ENCODE data around the gene SAMD4A.

SAMD4A gene

DNA sequence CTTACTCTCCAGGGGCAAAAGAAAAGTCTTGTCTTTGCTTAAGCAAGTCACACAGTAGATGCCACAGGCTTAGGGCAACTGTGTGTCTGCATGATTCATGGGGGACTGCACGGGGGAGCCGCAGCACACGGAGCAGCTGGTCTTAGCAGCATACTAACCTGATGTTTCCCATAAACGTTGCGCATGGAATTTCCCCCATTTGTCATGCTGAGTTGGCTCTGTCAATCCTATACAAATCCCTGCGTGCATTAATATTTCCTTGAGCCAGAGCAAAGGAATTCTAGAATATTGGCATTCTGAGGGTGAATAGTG lies 71.2 kb downstream of the SAMD4A start:
- H3K27ac ChIP-seq (ENCODE audit: low read depth, low read length, poor library complexity, severe bottlenecking), result no peak overlapping the region
- no peak overlapping the region for H2AFZ ChIP-seq (ENCODE audit: low read length)
- H3K27me3 ChIP-seq (ENCODE audit: insufficient read depth, low read length), result no peaks in the 10 kb centered on the region
- no peaks in the 10 kb centered on the region for H3F3A ChIP-seq (ENCODE audit: insufficient read depth, low read length)
- H3K9me2 ChIP-seq (ENCODE audit: low read depth, low read length), result no peaks in the 10 kb centered on the region
- H3K36me3 ChIP-seq (ENCODE audit: insufficient read depth, low read length), result no peaks in the 10 kb centered on the region
- no peak overlapping the region for H3K4me3 ChIP-seq (ENCODE audit: low read depth, low read length, poor library complexity, severe bottlenecking)
- no peaks in the 10 kb centered on the region for H3K9me3 ChIP-seq (ENCODE audit: low read length)
- H3K4me1 ChIP-seq (ENCODE audit: insufficient read depth, low read length, severe bottlenecking), result no peaks in the 10 kb centered on the region
- H3K4me2 ChIP-seq (ENCODE audit: low read length), result no peak overlapping the region
- no peaks in the 10 kb centered on the region for H4K20me1 ChIP-seq (ENCODE audit: insufficient read depth, low read length)
- no peak for TF ChIP-seq EZH2 (IDR thresholded peaks at IDR 0.05; ENCODE audit: borderline replicate concordance, low read length)
- TF ChIP-seq, protein P1, sequence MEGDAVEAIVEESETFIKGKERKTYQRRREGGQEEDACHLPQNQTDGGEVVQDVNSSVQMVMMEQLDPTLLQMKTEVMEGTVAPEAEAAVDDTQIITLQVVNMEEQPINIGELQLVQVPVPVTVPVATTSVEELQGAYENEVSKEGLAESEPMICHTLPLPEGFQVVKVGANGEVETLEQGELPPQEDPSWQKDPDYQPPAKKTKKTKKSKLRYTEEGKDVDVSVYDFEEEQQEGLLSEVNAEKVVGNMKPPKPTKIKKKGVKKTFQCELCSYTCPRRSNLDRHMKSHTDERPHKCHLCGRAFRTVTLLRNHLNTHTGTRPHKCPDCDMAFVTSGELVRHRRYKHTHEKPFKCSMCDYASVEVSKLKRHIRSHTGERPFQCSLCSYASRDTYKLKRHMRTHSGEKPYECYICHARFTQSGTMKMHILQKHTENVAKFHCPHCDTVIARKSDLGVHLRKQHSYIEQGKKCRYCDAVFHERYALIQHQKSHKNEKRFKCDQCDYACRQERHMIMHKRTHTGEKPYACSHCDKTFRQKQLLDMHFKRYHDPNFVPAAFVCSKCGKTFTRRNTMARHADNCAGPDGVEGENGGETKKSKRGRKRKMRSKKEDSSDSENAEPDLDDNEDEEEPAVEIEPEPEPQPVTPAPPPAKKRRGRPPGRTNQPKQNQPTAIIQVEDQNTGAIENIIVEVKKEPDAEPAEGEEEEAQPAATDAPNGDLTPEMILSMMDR (IDR thresholded peaks at IDR 0.05; ENCODE audit: low read length), result no peak
- no peak overlapping the region for H3K9ac ChIP-seq (ENCODE audit: low read length)
- H3K79me2 ChIP-seq (ENCODE audit: insufficient read depth, low read length), result no peaks in the 10 kb centered on the region

DNA sequence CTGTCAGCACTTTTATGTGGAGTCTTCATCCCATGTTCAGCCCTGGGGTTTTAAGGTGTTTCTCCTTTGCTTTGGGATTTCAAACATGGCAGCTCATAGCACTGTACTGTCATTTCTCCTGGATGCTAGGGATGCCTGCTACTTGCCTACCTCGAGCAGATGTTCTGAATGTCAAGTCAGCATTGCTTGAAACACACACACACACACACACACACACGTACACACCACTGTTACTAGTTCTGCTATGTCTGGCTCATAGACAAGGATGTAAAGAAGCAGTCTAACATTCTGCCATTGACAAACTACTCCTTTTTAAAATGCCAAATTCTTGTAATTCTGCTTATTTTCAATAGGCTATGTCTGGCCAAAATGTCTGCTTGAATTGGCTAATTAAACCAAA lies 72.7 kb downstream of the SAMD4A start:
- no peaks in the 10 kb centered on the region for H3K79me2 ChIP-seq (ENCODE audit: insufficient read depth, low read length)
- no peak for TF ChIP-seq EZH2 (IDR thresholded peaks at IDR 0.05; ENCODE audit: borderline replicate concordance, low read length)
- TF ChIP-seq, protein P1 (IDR thresholded peaks at IDR 0.05; ENCODE audit: low read length), result no peak
- H3K4me3 ChIP-seq (ENCODE audit: low read depth, low read length, poor library complexity, severe bottlenecking), result no peak overlapping the region
- H3K4me2 ChIP-seq (ENCODE audit: low read length), result no peak overlapping the region
- no peaks in the 10 kb centered on the region for H4K20me1 ChIP-seq (ENCODE audit: insufficient read depth, low read length)
- no peak overlapping the region for H3K9ac ChIP-seq (ENCODE audit: low read length)
- no peaks in the 10 kb centered on the region for H3K9me2 ChIP-seq (ENCODE audit: low read depth, low read length)
- no peak overlapping the region for H2AFZ ChIP-seq (ENCODE audit: low read length)
- no peak overlapping the region for H3K27ac ChIP-seq (ENCODE audit: low read depth, low read length, poor library complexity, severe bottlenecking)
- no peaks in the 10 kb centered on the region for H3K36me3 ChIP-seq (ENCODE audit: insufficient read depth, low read length)
- H3K27me3 ChIP-seq (ENCODE audit: insufficient read depth, low read length), result no peaks in the 10 kb centered on the region
- H3F3A ChIP-seq (ENCODE audit: insufficient read depth, low read length), result no peaks in the 10 kb centered on the region
- H3K4me1 ChIP-seq (ENCODE audit: insufficient read depth, low read length, severe bottlenecking), result no peaks in the 10 kb centered on the region
- H3K9me3 ChIP-seq (ENCODE audit: low read length), result no peaks in the 10 kb centered on the region

DNA sequence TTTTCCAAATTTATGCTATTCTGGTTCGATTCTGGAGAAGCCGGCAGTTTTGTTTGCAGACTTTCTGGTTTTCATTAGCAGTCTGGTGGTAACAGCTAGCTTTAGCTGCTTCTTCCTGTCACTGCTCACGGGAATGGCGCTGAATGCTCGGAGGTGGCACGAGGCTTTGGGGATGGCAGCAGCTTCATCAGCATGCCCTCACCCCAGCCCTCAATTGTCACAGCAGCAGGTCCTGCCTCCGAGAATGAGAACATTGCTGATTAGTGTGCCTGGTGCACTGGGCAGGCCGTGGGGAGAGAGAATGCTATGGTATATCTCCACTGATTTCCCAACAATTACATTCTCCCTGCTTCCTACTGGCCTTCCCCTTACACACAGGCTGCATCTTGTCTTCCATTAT lies 73.6 kb downstream of the SAMD4A start:
- TF ChIP-seq, protein P1 (IDR thresholded peaks at IDR 0.05; ENCODE audit: low read length), result no peak
- TF ChIP-seq EZH2 (IDR thresholded peaks at IDR 0.05; ENCODE audit: borderline replicate concordance, low read length), result no peak
- Histone ChIP-seq H2AFZ (ENCODE audit: low read length) (no peak overlapping the region), H3F3A (ENCODE audit: insufficient read depth, low read length) (no peaks in the 10 kb centered on the region), H3K4me3 (ENCODE audit: low read depth, low read length, poor library complexity, severe bottlenecking) (no peak overlapping the region), H3K9ac (ENCODE audit: low read length) (no peak overlapping the region), H3K4me2 (ENCODE audit: low read length) (no peak overlapping the region), H3K27ac (ENCODE audit: low read depth, low read length, poor library complexity, severe bottlenecking) (no peak overlapping the region), H4K20me1 (ENCODE audit: insufficient read depth, low read length) (no peaks in the 10 kb centered on the region), H3K79me2 (ENCODE audit: insufficient read depth, low read length) (no peaks in the 10 kb centered on the region), H3K36me3 (ENCODE audit: insufficient read depth, low read length) (no peaks in the 10 kb centered on the region), H3K9me3 (ENCODE audit: low read length) (no peaks in the 10 kb centered on the region), H3K9me2 (ENCODE audit: low read depth, low read length) (no peaks in the 10 kb centered on the region), H3K27me3 (ENCODE audit: insufficient read depth, low read length) (no peaks in the 10 kb centered on the region), H3K4me1 (ENCODE audit: insufficient read depth, low read length, severe bottlenecking) (no peaks in the 10 kb centered on the region)

Measured in OCI-LY1 (cell line).